ENCODE measurements around the gene CASKIN1. TPM values are rescaled to one million over a fixed set of nuclear protein-coding genes. Genes with fewer than 3 reads are reported as not detected.
A peak's percentile ranks its signal among the peaks of the same experiment; 100 is the strongest.

Gene CASKIN1
- total and polyA plus RNA-seq, 2 experiments from 2014 or later = 1.0 to 6.2 TPM

DNA sequence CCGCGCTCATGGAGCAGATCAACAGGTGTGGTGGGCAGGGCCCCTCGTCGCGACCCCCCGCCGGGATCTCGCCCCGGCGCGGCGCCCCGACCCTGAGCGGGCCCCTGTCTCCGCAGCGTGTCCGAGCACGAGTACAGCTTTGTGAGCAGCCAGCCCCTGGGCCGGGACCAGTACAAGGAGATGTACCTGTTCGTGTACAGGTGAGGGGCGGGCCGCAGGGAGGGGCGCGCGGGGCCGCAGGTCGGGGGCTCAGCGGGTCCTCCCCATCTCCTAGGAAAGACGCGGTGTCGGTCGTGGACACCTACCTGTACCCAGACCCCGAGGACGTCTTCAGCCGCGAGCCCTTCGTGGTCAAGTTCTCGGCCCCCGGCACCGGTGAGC lies 40.7 kb upstream of the CASKIN1 start:
- Histone ChIP-seq H3K27ac (ENCODE audit: low read depth) (no peak overlapping the region), H3K36me3 (ENCODE audit: insufficient read depth) (no peaks in the 10 kb centered on the region; the same call in 1 of the 2 replicates), H3K79me2 (replicated peaks; ENCODE audit: insufficient read depth) (no peaks in the 10 kb centered on the region), H3K4me3 (peak overlapping the region; percentile 65), H3K4me1 (ENCODE audit: insufficient read depth) (no peaks in the 10 kb centered on the region), H3K4me2 (peak overlapping the region; percentile 92), H3K9me2 (ENCODE audit: insufficient read depth) (no peaks in the 10 kb centered on the region), H3F3A (replicated peaks; ENCODE audit: low read depth) (peaks cover 2% of the 10 kb centered on the region; the same call in 1 of the 2 replicates), H3K27me3 (ENCODE audit: insufficient read depth) (peaks cover 18% of the 10 kb centered on the region), H4K20me1 (replicated peaks; ENCODE audit: insufficient read depth) (no peaks in the 10 kb centered on the region; the same call in 1 of the 2 replicates), H2AFZ (no peak overlapping the region)
- no peak for TF ChIP-seq EZH2 (IDR thresholded peaks at IDR 0.05; ENCODE audit: low read depth, unreplicated experiment)
- no peak for TF ChIP-seq JUNB (IDR thresholded peaks at IDR 0.05; ENCODE audit: unreplicated experiment)
- TF ChIP-seq, protein P1, sequence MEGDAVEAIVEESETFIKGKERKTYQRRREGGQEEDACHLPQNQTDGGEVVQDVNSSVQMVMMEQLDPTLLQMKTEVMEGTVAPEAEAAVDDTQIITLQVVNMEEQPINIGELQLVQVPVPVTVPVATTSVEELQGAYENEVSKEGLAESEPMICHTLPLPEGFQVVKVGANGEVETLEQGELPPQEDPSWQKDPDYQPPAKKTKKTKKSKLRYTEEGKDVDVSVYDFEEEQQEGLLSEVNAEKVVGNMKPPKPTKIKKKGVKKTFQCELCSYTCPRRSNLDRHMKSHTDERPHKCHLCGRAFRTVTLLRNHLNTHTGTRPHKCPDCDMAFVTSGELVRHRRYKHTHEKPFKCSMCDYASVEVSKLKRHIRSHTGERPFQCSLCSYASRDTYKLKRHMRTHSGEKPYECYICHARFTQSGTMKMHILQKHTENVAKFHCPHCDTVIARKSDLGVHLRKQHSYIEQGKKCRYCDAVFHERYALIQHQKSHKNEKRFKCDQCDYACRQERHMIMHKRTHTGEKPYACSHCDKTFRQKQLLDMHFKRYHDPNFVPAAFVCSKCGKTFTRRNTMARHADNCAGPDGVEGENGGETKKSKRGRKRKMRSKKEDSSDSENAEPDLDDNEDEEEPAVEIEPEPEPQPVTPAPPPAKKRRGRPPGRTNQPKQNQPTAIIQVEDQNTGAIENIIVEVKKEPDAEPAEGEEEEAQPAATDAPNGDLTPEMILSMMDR (conservative IDR thresholded peaks at IDR 0.05; ENCODE audit: low read depth in 2 of 2) = no peak
- no peak for TF ChIP-seq STAT1 (IDR thresholded peaks at IDR 0.05; ENCODE audit: unreplicated experiment)
- TF ChIP-seq EZH2phosphoT487 (IDR thresholded peaks at IDR 0.05; ENCODE audit: unreplicated experiment) = no peak
- Mint-ChIP-seq H3K27ac (no peak overlapping the region), H3K36me3 (ENCODE audit: low read depth) (peaks cover 14% of the 10 kb centered on the region), H3K4me1 (no peaks in the 10 kb centered on the region), H3K4me3 (peak overlapping the region; percentile 57; the same call in 2 of the 3 replicates), H3K27me3 (ENCODE audit: insufficient read depth, low read depth, poor library complexity) (peaks cover 31% of the 10 kb centered on the region), H3K9me3 (no peaks in the 10 kb centered on the region)
- no peak for DNase-seq (ENCODE audit: low spot score)
- ATAC-seq = peak; percentile 5

DNA sequence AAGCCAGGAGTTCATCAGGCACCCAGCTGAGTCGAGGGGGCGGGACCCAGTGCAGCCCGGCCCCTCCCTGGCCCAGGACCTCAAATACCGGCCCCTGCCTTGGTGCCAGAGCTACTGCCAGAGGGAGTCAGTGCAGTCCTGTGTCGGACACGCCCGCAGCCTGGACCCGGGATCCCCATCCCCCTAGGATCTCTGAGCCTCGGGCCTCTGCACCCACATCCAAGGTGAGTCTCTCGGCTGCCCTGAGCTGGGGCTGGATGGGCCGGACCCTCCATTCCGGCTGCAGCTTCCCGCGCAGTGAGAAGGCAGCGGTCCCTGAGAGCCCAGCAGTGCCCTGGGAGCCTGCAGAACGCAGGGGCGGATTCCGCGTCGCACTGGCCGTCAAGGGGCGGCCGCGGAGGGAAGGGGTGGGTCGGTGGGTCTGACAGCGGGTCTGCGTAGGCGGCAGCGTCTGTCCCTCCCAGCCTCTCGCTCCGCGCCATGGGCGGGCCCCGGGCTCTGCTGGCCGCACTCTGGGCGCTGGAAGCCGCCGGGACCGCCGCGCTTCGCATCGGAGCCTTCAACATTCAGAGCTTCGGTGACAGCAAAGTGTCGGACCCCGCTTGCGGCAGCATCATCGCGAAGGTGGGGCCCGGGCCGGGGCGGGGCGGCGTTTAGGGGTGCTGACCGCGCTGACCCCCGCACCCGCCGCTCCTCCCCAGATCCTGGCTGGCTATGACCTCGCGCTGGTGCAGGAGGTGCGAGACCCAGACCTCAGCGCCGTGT lies 40.1 kb upstream of the CASKIN1 start, which contains the start of gene DNASE1L2:
TSS of gene DNASE1L2 (plus strand) at position 108 of the 765 bp plus-strand sequence. CDS start at position 481, 373 bp downstream.
- Histone ChIP-seq H3K9me2 (ENCODE audit: insufficient read depth) (no peaks in the 10 kb centered on the region), H2AFZ (no peak within 1 kb of the TSS), H3K4me1 (ENCODE audit: insufficient read depth) (no peaks in the 10 kb centered on the region), H3K4me3 (peak within 1 kb of the TSS; percentile 65), H3K36me3 (ENCODE audit: insufficient read depth) (0 out of 2 replicates have a peak, but pooled peaks cover 5% of the 10 kb centered on the region), H3F3A (replicated peaks; ENCODE audit: low read depth) (peaks cover 2% of the 10 kb centered on the region; the same call in 1 of the 2 replicates), H4K20me1 (replicated peaks; ENCODE audit: insufficient read depth) (no peaks in the 10 kb centered on the region; the same call in 1 of the 2 replicates), H3K27ac (ENCODE audit: low read depth) (no peak within 1 kb of the TSS), H3K27me3 (ENCODE audit: insufficient read depth) (peaks cover 18% of the 10 kb centered on the region), H3K4me2 (peak within 1 kb of the TSS; percentile 92), H3K79me2 (replicated peaks; ENCODE audit: insufficient read depth) (no peaks in the 10 kb centered on the region)
- Mint-ChIP-seq H3K36me3 (ENCODE audit: low read depth) (peaks cover 9% of the 10 kb centered on the region; the same call in 1 of the 3 replicates), H3K27ac (no peak within 1 kb of the TSS), H3K4me3 (peak within 1 kb of the TSS; percentile 57), H3K4me1 (no peaks in the 10 kb centered on the region), H3K9me3 (no peaks in the 10 kb centered on the region), H3K27me3 (ENCODE audit: insufficient read depth, low read depth, poor library complexity) (peaks cover 27% of the 10 kb centered on the region)
- peak; percentile 68 for DNase-seq (ENCODE audit: low spot score)
- ATAC-seq = peak; percentile 43
- TF ChIP-seq, protein P1 (conservative IDR thresholded peaks at IDR 0.05; ENCODE audit: low read depth in 2 of 2) = peak in 1 of 2 experiments; percentile 18; a peak in 1 of 4 replicates
- no peak for TF ChIP-seq JUNB (IDR thresholded peaks at IDR 0.05; ENCODE audit: unreplicated experiment)

Measured in GM23338 (cell line).